GM18873 (cell line): ENCODE results near the gene NDUFB7.
"Not testable (repeated sequence)": the region's sequence is repeated elsewhere in the genome, so short reads cannot be mapped to it uniquely, and the experiment has no call there.

ENCODE experiments used
- ATAC-seq: cut with Tn5 transposase; IDR thresholded peaks from one replicate; pipeline ENCODE4 v1.9.1; 2021; ENCODE audit warnings: mild to moderate bottlenecking, moderate library complexity, moderate number of reproducible peaks; ENCODE audit not compliant: unreplicated experiment, low FRiP score

NDUFB7 gene

DNA sequence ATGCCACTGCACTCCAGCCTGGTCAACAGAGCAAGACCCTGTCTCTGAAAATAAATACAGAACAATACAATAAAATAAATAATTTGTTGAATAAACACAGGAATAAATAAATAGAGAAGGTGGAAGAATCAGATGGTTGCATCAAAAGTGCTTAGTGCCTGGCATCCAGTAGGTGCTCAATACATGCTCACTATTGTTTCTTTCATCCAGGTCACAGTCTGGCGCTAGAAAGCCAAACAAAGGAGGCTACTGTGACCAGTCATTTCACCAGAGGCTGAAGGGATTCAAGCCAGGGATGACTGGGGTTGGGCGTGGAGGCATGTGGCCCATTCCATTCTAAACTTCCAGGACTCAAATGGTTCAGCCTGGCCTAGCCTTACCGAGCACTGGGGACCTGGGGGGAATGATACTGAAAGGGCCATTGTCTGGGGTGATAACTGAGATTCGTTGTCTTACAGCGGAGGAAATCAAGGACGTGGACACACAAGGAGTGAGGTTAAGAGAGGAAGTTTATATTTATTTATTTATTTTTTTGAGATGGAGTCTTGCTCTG, 3.6 kb upstream of the NDUFB7 start:
- ATAC-seq = no peak

DNA sequence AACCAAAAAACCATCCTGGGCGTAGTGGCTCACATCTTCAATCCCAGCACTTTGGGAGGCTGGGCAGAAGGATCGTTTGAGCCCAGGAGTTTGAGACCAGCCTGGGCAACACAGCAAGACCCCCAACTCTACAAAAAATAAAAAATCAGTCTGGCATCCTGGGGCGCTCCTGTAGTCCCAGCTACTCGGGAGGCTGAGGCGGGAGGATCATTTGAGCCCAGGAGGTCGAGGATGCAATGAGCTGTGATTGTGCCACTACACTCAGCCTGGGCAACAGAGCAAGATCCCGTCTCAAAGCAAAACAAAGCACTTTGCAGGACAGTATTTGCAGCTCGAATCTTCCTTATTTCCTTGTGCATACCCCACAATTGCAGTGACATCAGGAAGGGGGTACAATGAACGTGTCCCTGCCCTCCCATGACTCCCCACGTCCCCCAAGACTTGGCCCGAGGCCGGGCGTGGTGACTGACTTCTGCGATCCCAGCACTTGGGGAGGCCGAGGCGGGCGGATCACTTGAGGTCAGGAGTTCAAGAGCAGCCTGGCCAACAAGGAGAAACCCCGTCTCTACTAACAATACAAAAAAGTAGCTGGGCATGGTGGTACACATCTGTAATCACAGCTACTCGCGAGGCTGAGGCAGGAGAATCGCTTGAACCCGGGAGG, 870 bp downstream of the NDUFB7 start:
- ATAC-seq = no peak

DNA sequence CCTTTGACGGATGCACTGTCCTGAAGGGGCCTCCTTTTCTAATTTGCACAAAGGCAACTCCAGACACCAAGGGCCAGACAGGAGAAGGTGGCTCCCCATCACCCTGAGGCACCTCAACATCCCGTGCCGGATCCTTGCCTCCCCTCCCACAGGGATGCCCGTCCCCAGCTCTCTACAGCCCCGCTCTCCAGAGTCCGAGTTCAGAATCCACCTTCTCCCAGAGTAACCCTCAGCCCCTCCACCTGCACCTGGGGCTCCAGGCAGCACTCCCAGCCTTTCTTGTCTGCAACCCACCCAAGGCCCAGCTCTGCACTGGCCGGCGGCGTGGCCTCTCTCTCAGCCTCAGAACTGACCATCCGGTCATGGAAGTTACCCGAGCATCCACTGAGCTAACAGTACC, 4.8 kb downstream of the NDUFB7 start:
- ATAC-seq = no peak

GRCh38 chr19:14566712-14567077, 5.2 kb downstream of the NDUFB7 start:
- no peak for ATAC-seq

DNA sequence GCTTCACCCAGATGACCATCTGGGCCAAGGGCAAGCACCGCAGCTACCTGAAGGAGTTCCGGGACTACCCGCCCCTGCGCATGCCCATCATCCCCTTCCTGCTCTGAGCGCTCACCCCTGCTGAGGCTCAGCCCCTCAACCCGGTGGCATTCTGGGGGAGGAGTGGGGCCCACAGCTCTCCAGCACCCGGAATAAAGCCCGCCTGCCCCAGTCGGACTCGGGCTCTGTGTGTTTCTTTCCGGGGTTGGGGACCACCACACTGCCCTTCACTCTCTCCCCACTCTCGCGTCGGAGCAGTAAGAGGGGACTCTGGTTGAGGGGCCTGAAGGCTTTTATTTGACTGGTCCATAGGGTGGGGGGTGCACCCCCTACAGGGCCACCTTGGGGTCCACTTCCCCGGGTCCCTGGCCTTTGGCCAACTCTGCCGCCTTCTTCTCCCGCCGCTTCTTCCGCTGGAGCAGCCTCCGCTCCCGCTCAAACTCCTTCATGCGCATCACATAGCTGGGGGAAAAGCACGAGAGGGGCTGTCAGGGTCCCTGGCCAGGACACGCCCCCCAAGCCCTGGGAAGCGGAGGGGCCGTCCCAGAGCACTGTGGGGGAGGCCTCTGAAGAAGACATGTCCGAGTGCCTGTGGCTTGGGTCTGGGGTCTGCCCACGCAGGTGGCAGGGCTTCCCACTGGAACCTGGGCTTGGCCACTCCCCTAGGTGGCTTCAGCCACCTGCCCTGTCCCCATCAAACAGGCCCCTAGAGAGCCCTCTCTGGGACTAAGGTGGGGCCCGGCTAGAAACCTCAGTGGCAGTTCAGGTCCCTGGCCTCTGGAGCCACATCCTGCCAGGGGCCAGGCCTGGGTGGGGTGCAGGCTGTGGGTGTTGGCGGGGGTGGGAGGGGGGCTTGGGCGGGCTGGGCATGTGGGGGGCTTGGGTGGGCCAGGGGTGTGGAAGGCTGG, 5.8 kb downstream of the NDUFB7 start:
- no peak for ATAC-seq

DNA sequence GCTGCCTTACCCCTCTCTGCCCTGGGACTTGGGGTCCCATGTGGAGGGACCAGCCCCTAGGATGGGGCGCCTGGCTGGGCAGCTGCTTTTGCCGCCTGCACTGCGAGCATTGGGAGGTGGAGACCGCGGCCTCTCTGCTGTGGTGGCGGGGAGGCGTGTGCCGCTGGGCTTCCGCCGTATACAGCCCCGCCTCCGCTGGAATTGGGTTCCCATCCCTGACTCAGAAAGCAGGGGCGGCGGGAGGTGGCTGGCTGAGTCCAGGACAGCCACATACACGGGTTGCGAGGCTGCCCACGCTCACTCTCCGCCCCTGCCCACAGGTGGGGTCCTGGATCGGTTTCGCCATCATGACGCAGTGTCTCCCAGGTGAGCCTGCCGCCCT, 6.6 kb downstream of the NDUFB7 start:
- ATAC-seq = no peak

GRCh38 chr19:14564652-14565297, 7.1 kb downstream of the NDUFB7 start:
- ATAC-seq = not testable (repeated sequence)

GRCh38 chr19:14563989-14564651, 7.7 kb downstream of the NDUFB7 start:
- ATAC-seq = no peak

- ATAC-seq = no peak
Measured at GRCh38 chr19:14563590-14563926, 8.3 kb downstream of the NDUFB7 start.

DNA sequence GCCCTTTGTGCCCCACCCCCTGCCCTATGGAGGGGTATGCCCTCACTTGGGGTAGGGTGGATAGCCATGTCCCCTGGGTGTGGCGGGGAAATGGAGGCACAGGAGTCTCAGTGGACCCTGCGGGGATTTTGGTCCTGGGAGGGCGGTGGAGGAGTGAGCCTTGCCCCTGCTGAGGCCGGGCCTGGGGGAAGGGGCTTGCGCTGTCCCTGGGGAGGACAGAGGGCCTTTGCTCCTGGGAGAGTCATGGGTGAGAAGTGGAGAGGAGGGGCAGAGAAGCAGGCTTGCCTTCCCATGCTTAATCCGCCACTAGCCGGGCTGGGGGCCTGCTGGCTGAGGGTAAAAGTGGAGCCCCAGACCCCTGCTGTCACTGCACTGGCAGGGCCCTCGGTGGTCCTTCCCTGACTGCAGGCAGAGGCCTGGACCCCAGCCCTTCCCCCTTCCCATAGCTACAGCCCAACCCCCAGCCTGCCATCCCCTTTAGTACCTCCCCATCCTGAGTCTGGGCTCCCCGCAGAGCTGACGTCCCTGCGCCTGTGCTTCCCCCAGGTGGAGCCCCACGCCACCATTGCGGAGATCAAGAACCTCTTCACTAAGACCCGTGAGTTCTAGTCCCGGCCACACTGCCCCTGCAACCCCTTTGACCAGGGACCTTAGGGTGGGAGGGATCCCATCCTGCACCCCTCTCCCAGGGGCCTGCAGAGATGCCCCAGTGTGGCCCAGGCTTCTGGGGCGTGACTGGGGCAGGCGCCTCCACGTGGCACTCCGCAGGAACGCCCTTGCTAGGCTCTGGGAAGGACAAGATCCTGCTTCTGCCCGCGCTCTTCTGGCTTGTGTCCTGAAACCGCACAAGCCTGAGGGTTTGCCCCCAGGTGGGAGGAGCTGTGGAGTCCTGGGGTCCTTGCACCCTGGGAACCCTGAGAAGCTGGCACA, 8.9 kb downstream of the NDUFB7 start:
- no peak for ATAC-seq

DNA sequence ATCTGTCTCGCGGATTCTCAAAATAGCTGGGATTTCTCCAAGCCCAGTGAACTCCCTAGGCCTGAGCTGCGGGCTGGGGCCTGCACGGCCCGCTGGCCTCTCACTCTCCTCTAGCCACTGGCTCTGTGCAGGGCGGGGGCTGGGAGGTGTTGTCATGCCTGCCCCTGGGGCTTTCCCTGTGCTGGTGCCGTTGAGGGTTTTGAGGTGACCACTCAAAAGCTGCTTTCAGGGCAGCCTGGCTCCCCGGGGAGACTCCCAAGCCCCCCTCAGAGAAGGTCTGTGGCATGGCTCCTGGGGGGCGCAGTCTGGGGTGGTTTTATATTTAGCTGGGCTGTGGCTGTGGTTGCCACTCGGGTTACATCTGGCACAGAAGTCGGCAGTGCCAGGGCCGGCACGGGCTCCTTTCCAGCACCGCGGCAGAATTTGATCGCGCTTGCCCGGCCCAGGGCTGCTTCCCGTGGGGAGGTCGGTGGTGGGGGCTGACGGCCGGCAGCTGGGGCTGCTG, 10.0 kb downstream of the NDUFB7 start:
- no peak for ATAC-seq

GRCh38 chr19:14561249-14561648, 10.6 kb downstream of the NDUFB7 start:
- no peak for ATAC-seq

- ATAC-seq = no peak
Measured at GRCh38 chr19:14560776-14561108, 11.1 kb downstream of the NDUFB7 start.

DNA sequence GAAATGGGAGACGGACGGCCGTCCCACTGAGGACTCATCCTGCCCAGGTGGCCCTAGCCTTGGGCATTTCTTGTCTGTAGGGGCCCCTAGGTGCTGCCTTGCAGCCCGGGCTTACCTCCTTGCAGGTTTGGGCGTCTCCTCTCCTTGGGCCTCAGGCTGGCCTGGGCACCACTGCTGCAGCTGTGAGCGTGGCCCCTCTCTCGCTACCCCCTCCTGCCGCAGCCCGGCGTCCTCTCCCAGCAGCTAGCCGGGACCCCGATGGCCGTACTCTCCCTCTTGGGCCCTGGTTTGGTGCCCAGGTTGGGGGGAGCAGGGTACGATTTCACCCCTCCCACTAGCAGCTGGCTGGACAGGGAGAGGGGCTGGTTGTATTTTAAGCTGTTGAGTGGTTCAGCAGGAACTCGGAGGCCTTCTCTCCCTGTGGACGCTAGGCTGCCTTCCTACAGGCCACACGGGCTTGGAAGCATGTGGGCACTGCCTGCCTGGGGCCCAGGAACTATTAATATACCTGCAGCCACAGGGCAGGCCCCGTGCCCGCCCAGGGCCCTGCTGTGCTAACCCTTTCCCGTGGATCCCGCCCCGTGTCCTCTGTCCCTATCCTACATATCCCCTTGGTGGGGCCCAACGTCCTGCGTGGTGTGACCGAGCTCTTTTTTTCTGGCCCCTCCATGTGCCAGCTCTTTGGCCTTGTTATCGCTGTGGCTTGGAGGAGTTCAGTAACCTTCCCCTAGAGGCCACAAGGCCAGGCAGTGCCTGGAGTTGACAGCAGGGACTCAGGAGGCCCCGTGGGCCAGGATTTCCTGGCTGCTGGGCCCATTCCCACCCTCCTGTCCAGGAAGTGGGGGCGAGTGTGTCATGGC, 11.7 kb downstream of the NDUFB7 start:
- ATAC-seq = no peak

DNA sequence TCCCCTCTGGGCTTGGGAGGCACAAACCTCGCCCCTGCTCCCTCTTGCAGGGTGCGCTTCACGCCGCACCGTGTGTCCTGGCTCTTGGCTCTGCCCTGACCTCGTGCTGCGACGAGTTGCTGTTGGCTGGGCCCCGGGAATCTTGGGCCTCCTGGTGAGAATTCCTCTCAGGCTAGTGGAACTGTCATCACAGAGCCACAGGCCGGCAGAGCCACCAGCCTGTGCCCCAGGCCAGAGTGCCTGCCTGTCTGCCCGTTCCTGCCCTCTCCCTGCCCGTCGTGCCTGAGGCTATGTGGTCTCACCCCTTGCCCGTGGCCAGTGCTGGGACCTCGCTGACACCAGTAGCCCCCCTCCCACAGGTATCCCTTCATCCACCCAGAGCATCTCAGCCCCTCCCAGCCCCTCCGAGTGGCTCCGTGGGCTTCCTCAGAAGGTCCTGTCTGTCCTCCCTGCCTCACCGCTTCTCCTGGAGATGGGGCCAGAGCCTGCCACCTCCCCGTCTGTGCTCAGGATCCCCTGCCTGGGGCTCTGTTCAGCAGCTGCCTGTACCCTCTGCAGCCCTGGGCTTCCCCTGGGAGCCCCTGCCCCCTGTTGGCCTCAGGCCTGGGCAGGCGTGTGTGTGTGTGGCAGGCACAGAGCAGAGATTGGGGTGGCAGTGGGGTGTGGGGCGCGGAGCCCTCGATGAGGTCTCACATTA, 13.3 kb downstream of the NDUFB7 start:
- no peak for ATAC-seq

GRCh38 chr19:14556662-14557188, 15.1 kb downstream of the NDUFB7 start:
- no peak for ATAC-seq

DNA sequence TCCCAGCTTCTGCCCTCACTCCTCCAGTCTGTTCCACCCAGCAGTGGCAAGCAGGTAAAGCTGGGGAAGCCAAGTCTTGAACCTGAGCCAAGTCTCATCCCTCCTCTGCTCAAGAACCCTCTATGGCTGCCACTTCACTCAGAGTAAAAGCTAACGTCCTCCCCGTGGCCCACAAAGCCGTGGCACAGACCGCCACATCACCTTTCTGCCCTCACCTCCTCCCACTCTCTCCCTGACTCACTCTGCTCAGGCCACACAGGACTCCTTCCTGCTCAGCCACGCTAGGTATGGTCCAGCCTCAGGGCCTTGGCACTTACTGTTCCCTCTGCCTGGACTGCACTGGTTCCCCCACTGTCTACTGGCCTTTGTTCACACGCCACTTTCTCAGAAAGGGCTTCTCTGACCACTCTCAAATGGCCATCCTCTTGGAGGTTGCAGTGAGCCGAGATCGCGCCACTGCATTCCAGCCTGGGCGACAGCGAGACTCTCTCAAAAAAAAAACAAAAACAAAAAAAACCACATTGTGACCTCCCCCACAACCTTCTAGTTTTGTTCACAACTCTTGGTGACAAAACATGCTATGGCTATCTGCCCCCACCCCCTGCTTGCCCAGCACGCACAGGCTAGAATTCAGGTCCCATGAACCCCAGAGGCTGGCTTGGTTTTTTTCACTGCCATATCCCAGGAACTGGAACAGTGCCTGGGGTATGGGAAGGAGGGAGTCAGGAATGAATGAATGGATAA, 15.8 kb downstream of the NDUFB7 start:
- ATAC-seq = no peak
